HG03108 (cell line): ENCODE data around the gene SERTAD2.
A peak's percentile ranks its signal among the peaks of the same experiment; 100 is the strongest.

Experiments
- ATAC-seq: cut with Tn5 transposase; IDR thresholded peaks from one replicate; pipeline ENCODE4 v1.9.1; 2021; ENCODE audit warnings: moderate library complexity; ENCODE audit not compliant: unreplicated experiment

Gene SERTAD2

GRCh38 chr2:64610316-64610855, 43.3 kb downstream of the SERTAD2 start:
- ATAC-seq: no peak

DNA sequence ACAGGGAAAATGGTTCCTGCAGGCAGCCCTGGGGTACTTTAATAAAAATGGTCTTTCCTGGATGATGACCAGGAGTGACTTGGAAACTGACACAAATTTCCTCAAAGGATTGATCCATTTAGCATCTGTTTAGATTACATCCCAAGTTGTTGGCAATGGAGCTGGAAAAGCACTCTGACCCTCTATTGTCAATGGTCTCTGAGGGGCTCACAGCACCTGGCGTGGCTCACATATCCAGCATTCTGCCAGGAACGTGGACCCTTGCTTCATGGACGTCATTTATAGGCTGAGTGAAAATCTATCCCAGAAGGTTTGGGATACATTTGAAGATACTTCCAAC, 43.8 kb downstream of the SERTAD2 start:
- ATAC-seq: no peak

DNA sequence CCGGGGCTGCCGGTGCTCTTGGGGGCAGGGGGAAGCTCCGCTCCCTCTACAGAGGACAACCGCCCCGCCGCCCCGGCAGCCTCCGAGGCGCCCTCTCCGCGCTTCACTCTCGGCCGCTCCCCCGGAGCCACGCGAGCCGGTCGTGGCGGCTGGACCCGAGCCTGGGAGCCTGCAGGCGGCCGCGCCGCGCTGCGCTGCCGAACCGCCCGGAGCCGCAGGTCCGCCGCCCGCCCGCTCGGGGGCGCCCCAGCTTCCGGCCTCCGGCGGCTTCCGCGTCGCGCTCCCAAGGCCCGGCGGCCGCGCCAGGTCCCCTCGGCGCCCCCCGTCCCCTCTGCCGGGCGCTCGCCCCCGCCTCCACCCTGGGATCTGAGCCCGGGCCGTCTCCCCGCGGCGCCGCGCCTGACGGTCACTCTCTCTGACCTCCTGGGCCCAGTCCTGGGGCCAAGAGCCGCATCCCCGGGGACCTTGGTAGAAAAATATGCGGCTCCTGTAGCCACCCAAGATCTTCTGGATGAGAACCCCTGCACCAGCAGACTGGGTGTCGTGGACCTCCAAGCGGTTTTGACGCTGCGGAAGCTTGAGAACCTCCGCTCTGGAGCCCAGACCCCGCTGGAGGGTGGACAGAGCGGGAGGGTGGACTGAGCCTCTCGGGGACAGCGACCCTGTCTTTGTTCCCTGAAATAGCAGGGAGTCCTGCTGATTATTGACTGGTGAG, 44.3 kb downstream of the SERTAD2 start:
- ATAC-seq: peak; percentile 36

- ATAC-seq: peak; percentile 1
These were observed 44.9 kb downstream of the SERTAD2 start for GRCh38 chr2:64608867-64609226.

DNA sequence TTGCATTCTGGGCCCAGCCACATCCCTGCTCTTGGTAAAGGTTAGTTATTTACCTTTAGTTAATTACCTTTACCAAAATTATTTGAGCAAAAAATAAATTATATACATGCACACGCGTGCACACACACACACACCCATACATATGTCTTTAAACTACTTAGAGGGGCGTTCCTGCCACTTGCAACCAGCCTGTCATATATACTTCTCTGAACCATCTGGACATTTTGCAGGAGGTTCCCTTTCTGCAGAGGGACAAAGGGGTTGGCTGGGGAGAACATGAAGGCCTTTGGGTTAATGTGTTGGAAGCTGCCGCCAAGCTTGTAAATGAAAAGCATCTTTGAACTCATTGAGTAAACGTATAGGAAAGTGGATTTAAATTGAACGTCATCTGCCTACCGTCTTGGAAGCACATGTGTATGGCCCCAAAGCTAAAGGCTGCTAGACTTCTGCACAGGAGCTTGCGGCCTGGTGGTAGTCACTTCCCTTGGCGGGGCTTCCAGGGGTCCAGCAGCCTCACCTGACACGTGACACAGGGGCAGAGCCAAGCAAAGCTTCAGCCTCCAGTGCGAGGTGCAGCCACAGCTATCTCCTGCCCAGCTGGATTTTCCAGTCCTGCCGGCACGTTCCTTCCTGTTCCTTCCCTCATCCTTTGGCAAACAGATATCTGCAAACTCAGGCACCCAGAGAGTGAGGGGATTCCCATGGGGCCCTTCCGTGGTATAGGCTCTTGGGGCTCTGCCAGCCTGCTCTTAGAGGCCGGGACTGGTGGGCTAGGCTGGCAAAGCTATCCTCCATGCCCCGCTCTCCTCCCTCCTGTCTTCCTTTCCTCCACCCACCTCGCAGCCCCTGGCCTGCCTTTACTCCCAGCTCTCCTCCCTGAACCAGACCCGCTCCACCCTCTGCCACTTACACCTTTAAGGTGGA, 46.1 kb downstream of the SERTAD2 start:
- ATAC-seq: no peak

GRCh38 chr2:64606479-64607363, 47.0 kb downstream of the SERTAD2 start:
- peak; percentile 87 for ATAC-seq

- no peak for ATAC-seq
These were observed 47.7 kb downstream of the SERTAD2 start for GRCh38 chr2:64605991-64606478.

DNA sequence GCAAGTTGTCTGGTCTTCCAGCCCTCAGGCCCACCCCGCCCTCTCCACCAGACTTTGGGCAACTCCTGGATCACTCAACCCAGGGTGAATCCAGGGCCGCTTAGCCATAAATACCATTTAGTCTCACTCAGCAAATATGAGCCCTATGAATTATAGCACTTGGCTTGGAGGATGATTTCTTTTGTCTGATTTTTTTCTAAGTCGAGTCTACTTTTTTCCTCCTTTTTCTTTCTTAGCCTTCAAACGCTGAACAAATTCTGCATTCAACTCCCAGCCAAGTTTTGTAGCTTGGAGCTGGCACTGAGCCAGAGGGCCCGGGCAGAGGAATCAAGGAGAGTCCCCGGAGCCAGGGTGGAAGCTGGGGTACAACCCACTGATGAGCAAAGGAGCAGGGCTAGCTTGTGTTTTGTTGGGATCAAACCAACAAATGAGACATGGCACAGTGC, 48.7 kb downstream of the SERTAD2 start:
- ATAC-seq: no peak

DNA sequence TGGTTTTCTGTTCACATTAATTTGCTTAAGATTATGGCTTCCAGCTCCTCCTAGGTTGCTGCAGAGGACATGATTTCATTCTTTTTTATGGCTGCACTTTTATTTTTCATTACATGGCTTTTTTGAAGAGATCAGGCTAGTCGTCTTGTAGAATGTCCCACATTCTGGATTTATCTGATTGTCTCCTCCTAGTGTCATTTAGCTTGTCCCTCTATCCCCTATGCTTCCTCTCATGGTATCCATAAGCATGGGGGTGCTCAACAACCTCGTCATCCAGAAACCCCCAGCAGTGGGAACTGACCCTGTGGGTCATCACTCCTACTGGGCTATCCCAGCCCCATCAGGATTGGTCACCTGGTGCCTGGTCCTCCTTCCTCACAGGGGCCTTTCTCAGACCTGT, 49.6 kb downstream of the SERTAD2 start:
- ATAC-seq: no peak

GRCh38 chr2:64602436-64602835, 51.3 kb downstream of the SERTAD2 start:
- no peak for ATAC-seq

GRCh38 chr2:64601785-64602391, 51.8 kb downstream of the SERTAD2 start:
- ATAC-seq: no peak

- no peak for ATAC-seq
These were observed 52.5 kb downstream of the SERTAD2 start for GRCh38 chr2:64601034-64601754.

DNA sequence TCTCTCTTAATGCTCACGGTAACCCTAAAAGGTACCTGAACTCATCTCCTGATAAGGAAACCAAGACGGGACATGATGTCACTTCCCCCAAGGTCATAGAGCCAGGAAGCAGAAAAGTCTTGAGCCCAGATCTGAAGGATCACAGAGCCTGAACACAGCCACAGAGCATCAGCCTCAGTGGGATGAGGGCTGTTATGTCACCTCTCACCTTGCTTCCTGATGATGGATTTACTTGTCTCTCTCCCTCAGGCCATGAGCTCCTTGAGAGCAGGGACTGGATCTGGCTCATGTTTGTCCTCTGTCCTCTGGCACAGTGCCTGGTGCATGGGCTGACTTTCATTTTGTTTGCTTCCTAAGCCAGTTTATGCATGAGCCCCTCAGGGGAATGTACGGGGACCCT, 54.2 kb downstream of the SERTAD2 start:
- ATAC-seq: no peak

GRCh38 chr2:64598226-64598625, 55.5 kb downstream of the SERTAD2 start:
- ATAC-seq: no peak

DNA sequence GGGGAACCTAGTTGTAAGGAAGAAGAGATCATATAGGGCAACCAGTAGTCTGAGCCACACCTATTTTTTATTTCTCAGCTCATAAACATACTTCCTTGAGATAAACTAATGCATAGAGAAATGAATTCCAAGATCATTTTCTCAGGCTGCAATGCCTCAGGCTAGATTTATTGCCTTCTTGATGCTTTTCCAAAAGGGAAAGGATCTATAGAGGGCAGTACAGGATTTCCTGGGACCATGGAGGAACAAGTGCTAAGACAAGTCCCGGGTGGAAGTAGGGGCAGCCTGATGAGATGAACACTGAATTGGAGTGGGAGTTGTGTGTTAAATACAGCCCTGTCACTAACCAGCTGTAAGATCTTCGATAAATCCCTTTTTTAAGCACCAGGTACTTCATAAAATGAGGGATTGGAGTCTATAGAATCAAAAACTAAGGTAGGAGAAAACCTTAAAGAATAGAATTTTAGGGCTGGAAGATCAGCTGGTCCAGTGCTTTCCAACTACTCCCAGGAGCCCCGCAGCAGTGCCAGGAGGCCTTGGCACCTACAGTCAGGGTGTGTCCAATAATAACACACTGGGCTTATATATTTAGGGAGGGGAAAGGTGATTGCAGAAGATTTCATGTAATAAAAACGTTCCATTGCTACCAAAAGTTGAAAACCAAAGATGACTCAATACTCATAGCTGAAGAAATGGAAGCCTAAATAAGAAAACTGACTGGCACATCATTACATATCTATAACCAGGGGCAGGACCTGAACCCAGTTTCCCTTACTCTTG, 58.1 kb downstream of the SERTAD2 start:
- no peak for ATAC-seq

GRCh38 chr2:64594226-64594989, 59.3 kb downstream of the SERTAD2 start:
- ATAC-seq: no peak

- no peak for ATAC-seq
These were observed 60.6 kb downstream of the SERTAD2 start for GRCh38 chr2:64593035-64593655.

DNA sequence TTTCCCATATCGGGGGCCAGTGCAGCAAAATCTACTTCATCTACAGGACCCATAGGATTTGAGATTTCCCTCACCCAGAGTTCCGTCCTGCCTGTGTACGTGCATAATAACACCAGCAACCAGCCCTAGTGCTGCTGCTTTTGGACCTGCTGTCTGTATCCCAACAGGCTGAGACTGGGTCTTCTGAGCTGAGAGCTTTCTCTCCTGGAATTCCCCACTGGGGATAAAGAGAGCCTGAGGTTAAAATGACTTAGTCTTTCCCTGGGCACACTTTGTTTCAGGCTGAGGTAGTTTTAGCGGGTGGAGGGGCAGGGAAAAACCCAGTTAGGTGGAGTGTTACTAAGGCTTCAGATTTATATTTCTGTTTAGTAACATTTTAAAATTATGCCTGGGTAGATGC, 62.5 kb downstream of the SERTAD2 start:
- no peak for ATAC-seq
